AG09319 (cell line): Measurements from ENCODE around the gene FAM217B.

Experiments used
- DNase-seq: peaks from one replicate; pipeline ENCODE4 v3.0.0-alpha.2; 2010; ENCODE audit warnings: low read depth; ENCODE audit errors: extremely low read depth
- CTCF ChIP-seq: IDR thresholded peaks from 2 replicates; pipeline ENCODE4 v1.5.1; 2011; ENCODE audit warnings: low read depth, mild to moderate bottlenecking, inconsistent platforms, low read length, moderate library complexity

FAM217B gene

DNA sequence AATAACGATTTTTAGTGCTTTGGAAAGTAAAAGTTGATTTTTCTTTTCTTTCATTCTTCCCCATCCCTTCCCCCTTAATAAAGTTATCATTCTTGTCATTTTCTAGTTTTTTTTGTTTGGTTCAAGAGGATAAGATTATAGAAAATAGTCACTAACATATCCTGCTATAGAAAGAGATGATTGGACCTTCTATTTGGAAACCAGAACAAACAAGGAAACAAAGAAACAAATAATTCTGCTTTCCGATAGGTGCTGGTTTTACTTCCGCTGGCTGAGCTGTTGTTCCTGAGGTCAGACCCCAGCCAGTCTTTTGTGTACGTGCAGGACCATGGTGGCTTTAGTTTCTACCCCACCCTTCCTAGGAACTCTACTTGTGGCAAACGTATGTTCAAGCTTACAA lies 17.9 kb downstream of the FAM217B start, which contains the start of gene CDH26:
CDH26 (plus strand) TSS at position 301 of the 400 bp plus-strand sequence. CDS start 304 bp downstream, outside the sequence.
- TF ChIP-seq CTCF = no peak
- DNase-seq = no peak

GRCh38 chr20:59958626-59959025 lies 18.4 kb downstream of the FAM217B start:
- no peak for DNase-seq

GRCh38 chr20:59961423-59961822 lies 21.2 kb downstream of the FAM217B start:
- DNase-seq = no peak
- no peak for TF ChIP-seq CTCF

More at GRCh38 chr20:59958626-59959025, 18.4 kb downstream of the FAM217B start:
- no peak for TF ChIP-seq CTCF

- TF ChIP-seq CTCF = no peak
- no peak for DNase-seq
Measured at GRCh38 chr20:59962155-59962554, 22.0 kb downstream of the FAM217B start.

DNA sequence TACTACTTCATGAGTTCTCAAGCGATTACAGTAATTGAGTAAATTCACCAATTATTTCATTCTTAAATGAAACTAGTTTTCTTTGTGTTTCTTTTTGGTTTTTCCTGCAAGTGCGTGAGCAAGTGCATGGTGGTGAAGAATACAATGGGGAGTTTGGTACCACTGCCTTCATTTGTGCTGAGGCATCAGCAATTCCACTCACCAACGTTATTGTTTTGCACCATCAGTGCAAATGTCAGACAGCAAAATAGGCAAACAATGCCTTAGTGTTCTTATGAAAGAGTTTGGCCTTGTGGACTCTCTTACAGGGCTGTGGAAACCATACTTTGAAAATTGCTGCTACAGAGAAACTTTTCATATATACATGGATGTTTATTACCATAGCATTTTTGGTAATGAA lies 26.2 kb downstream of the FAM217B start:
- no peak for DNase-seq
- TF ChIP-seq CTCF = no peak

DNA sequence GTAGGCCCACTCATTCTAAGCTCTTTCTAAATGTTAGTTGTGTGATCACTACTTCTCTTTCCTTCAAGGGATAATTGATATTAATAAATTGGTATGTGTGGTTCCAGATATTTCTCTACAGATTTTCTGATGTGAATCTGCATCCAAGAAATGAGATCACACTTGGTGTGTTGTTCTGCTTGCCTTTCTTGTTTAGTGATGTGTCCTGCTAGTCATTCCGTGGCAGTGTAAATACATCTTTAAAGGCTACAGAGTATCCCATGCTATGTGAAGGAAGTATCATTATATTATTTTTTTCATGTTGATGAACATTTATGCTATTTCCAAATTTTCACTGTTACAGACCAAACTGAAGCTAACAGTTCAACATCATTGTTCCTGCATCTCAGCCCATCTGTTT lies 31.2 kb downstream of the FAM217B start:
- TF ChIP-seq CTCF = no peak
- no peak for DNase-seq

GRCh38 chr20:59972037-59972801 lies 32.0 kb downstream of the FAM217B start:
- no peak for TF ChIP-seq CTCF
- no peak for DNase-seq
